ENCODE data around the gene CD82.

GRCh38 chr11:44598831-44599230 is 33.4 kb downstream of the CD82 start:
- TF ChIP-seq CTCF (IDR thresholded peaks at IDR 0.05) (no peak), EZH2 (IDR thresholded peaks at IDR 0.05) (no peak)
